Activated naive CD8-positive, alpha-beta T cell treated with anti-CD3 and anti-CD28 coated beads, Interleukin-2, amount 50 U/mL, for 24 hours (primary cell): ENCODE results near the gene PLA2G6.

ENCODE experiments used
- ATAC-seq: fragments of 150-1000 bp; cut with Tn5 transposase; one replicate; pipeline ENCODE4 v1.10.0; 2021
- DNase-seq: peaks from one replicate; pipeline ENCODE4 v3.0.0; 2021
- H3K27ac Mint-ChIP-seq: one replicate; pipeline ENCODE4 v1.8.0; 2021; ENCODE audit warnings: mild to moderate bottlenecking, mixed read lengths
- H3K27me3 Mint-ChIP-seq: one replicate; pipeline ENCODE4 v1.8.0; 2021; ENCODE audit warnings: mixed read lengths
- H3K36me3 Mint-ChIP-seq: one replicate; pipeline ENCODE4 v1.8.0; 2021; ENCODE audit warnings: low read depth, mixed read lengths
- H3K4me1 Mint-ChIP-seq: one replicate; pipeline ENCODE4 v1.8.0; 2021; ENCODE audit warnings: mixed read lengths
- H3K4me3 Mint-ChIP-seq: one replicate; pipeline ENCODE4 v1.8.0; 2021; ENCODE audit warnings: mild to moderate bottlenecking, moderate library complexity, mixed read lengths
- H3K9me3 Mint-ChIP-seq: one replicate; pipeline ENCODE4 v1.8.0; 2021; ENCODE audit warnings: mixed read lengths

The PLA2G6 gene

DNA sequence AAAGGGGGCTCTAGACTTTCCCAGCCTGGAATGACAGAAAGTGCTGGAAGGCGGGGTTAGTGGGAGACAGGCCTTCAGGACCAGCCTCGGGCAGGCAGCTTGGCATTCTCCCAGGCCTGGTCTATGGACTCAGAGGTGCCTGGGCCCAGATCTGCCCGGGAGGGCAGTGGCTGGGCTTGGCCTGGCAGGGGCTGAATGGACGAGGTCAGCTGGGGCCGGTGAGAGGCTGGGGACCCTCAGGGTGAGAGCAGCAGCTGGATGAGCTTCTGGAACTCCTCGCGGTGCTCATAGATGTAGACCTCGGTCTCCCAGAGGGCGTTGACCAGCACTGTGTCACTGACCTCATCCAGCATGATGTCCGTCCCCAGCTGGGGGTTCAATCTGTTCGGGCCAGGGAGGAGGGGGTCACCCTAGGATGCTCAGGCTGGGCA, 69.7 kb downstream of the PLA2G6 start:
- Mint-ChIP-seq H3K36me3 (no peaks in the 10 kb centered on the region), H3K9me3 (no peaks in the 10 kb centered on the region), H3K27me3 (no peaks in the 10 kb centered on the region), H3K27ac (no peak overlapping the region), H3K4me1 (no peaks in the 10 kb centered on the region), H3K4me3 (no peak overlapping the region)
- no peak for ATAC-seq
- DNase-seq, result no peak

DNA sequence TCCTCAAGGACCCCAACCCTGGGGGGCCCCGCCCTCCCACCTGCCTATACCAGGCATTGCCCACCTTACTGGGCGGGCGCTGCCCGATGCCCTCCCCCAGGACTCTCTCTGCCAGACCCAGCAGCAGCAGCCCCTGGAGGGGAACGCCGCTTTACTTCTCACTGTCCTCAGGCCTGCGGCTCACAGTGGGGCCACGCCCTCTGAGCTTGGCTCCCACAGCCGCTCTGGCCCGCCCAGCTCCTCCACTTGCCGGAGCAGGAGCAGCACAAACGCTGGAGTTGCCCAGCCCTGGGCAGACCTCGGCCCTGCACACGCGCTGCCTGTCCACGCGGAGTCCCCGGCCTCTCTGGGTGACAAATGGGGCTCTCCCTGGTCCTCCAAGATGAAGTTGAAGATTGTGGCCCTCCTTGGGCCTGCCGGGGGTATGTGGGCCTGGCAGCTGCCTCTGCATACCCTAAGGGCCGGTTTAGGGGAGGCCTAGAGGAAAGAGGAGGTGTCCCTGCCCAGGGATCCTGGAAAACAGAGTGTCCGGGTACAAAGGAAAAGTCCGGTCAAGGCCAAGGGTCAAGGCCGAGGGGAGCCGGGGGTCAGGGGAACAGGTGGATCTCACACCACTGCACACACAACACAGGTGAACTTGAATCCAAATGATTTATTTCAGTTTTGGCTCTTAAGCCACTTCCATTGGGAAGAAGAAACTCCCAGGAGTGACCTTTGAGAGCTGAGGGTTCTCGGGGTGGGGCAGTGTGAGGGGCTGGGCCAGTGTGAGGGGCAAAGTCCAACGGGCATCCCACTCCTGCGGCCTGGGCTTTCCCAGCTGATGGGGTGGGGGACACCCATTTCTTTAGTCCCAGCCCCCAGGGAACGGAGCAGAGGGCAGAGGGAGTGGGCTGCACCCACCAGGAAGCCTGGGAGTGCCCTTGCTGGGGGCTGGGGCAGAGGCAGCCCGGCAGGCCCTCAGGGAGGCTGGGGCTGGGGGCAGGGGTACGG, 70.5 kb downstream of the PLA2G6 start:
- H3K27ac Mint-ChIP-seq, result no peak overlapping the region

GRCh38 chr22:38110008-38110862, 71.4 kb downstream of the PLA2G6 start, which contains the start of gene BAIAP2L2:
Gene BAIAP2L2 (minus strand): TSS chr22:38110684. CDS start chr22:38110525, 159 bp downstream.
- Mint-ChIP-seq H3K4me1 (peaks cover 3% of the 10 kb centered on the region), H3K4me3 (no peak within 1 kb of the TSS), H3K9me3 (no peaks in the 10 kb centered on the region), H3K27ac (no peak within 1 kb of the TSS), H3K36me3 (no peaks in the 10 kb centered on the region), H3K27me3 (no peaks in the 10 kb centered on the region)
- DNase-seq (no peak), ATAC-seq (no peak)

More for the DNA sequence above, 70.5 kb downstream of the PLA2G6 start:
- ATAC-seq (no peak), DNase-seq (no peak)
- Mint-ChIP-seq H3K9me3 (no peaks in the 10 kb centered on the region), H3K27me3 (no peaks in the 10 kb centered on the region), H3K4me1 (no peaks in the 10 kb centered on the region), H3K36me3 (no peaks in the 10 kb centered on the region), H3K4me3 (no peak overlapping the region)

DNA sequence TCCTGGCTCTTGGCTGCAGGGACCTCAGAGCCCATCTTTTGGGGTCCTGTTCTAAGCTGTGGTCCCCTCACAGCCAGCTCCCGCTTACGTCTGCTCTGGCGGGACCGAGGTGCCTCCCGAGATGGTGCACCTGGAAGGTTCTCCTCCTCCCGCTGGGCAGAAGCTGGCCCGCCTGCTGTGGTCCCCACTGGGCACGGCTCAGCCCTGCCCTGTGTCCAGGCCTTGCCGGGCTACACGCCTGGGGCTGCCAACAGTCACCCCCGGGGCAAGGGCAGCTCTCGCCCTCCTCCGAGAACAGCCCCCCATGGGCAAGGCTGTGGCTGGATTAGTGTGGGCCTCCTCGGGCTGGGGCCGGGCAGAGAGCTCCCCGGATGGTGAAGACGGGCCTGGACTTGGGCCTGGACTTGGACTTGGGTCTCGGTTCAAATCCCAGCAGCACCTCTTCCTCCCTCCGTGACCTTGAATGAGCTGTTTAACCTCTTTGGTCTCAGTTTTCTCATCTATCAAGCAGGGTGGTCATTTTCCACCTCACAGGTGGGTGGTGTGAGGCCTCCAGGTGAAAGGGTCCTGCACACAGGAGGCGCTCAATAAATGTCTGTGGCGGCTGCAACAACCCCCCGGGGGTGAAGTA, 72.1 kb downstream of the PLA2G6 start:
- Mint-ChIP-seq H3K9me3 (no peaks in the 10 kb centered on the region), H3K27me3 (no peaks in the 10 kb centered on the region), H3K4me3 (no peak overlapping the region), H3K36me3 (no peaks in the 10 kb centered on the region), H3K27ac (no peak overlapping the region), H3K4me1 (peaks cover 8% of the 10 kb centered on the region)
- no peak for DNase-seq
- ATAC-seq, result no peak

DNA sequence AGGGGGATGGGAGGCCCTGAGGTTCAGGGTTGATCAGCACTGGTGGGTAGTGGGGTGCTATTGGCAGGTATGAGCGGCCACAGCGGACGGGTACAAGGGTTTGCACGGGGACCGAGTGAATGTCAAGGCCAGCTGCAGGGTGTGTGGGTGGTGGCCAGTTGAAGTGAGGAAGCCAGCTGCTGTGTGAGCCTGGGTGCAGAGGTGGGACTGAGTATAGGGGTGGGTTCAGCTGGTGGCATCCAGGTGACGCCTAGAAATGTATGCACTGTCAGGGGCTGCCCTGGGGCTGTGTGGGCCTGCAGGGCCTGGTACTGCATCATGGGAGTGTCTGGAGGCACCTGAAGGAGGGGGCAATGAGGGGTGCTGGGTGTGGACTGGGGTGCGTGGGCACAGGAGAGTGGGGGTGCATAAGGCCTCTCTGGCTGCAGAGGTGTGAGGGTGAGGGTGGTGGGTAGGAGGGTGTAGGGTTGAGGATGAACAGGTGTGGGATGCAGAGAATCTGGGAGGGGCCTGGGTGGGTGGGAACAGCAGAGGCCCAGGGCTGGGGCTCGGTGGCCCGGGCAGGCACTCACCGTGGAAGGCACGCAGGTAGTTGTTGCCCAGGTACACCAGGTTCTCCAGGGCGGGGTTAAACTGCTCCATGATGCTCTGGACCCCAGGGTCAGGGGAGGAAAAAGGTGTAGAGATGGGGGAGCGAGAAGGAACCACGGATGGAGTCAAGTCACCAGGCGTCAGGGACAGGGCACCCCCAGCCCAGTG, 72.9 kb downstream of the PLA2G6 start:
- H3K9me3 Mint-ChIP-seq, result no peaks in the 10 kb centered on the region
- no peak overlapping the region for H3K4me3 Mint-ChIP-seq
- ATAC-seq, result no peak
- H3K27ac Mint-ChIP-seq, result no peak overlapping the region
- peaks cover 10% of the 10 kb centered on the region for H3K4me1 Mint-ChIP-seq
- H3K36me3 Mint-ChIP-seq, result no peaks in the 10 kb centered on the region
- DNase-seq, result no peak
- no peaks in the 10 kb centered on the region for H3K27me3 Mint-ChIP-seq

GRCh38 chr22:38107692-38108515, 73.7 kb downstream of the PLA2G6 start:
- Mint-ChIP-seq H3K9me3 (no peaks in the 10 kb centered on the region), H3K4me3 (no peak overlapping the region), H3K27me3 (no peaks in the 10 kb centered on the region), H3K27ac (no peak overlapping the region), H3K36me3 (no peaks in the 10 kb centered on the region), H3K4me1 (peaks cover 10% of the 10 kb centered on the region)
- DNase-seq, result no peak
- no peak for ATAC-seq

GRCh38 chr22:38106814-38107578, 74.6 kb downstream of the PLA2G6 start:
- Mint-ChIP-seq H3K36me3 (no peaks in the 10 kb centered on the region), H3K9me3 (no peaks in the 10 kb centered on the region), H3K27ac (no peak overlapping the region), H3K4me3 (no peak overlapping the region), H3K4me1 (peaks cover 10% of the 10 kb centered on the region), H3K27me3 (no peaks in the 10 kb centered on the region)
- ATAC-seq, result no peak
- DNase-seq, result no peak

GRCh38 chr22:38104084-38104483, 77.5 kb downstream of the PLA2G6 start:
- Mint-ChIP-seq H3K27ac (no peak overlapping the region), H3K9me3 (no peaks in the 10 kb centered on the region), H3K27me3 (no peaks in the 10 kb centered on the region), H3K4me1 (peaks cover 10% of the 10 kb centered on the region), H3K36me3 (no peaks in the 10 kb centered on the region), H3K4me3 (no peak overlapping the region)
- no peak for DNase-seq
- ATAC-seq, result no peak

- ATAC-seq, result no peak
- H3K4me3 Mint-ChIP-seq, result no peak overlapping the region
- no peaks in the 10 kb centered on the region for H3K9me3 Mint-ChIP-seq
Measured at GRCh38 chr22:38103641-38104040, 78.0 kb downstream of the PLA2G6 start.

DNA sequence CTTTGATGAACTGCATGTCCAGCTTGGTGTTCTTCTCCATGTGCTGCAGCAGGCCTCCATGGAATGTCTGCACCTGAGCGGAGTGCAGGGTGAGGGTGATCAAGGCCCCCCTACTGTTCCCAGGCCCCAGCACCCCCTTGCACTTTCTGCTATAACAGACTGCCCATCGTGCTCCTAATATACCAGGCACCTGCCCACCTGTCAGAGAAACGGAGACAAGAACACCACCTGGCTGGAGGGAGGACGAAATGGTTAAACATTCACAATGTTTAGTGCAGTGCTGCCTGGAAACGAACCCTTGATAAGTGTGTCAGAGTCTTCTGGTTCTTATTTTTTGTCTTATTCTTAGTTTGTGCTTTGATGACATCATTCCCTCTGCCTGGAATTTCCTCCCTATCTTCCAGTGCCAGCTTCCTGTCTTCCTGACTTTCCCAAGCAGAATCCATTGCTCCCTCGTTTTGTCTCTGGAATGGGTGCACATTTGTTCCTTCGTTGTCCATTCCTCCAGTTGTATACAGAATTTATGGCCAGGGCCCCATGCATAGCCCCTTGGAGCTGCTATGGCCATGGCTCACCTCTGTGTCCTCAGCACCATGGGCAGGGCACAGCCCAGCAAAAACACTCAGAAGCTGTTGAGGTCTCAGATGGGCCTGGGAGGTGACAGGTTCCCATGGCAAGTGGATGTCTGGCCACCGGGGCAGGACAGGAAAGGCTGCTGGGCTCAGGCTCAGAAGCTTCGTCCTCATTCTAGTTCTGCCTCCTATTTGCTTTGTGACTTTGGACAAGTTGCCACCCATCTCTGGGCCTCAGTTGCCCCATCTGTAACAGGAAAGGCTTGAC, 83.0 kb downstream of the PLA2G6 start:
- no peak overlapping the region for H3K4me3 Mint-ChIP-seq
- no peak for ATAC-seq
- H3K4me1 Mint-ChIP-seq, result no peaks in the 10 kb centered on the region
- H3K27me3 Mint-ChIP-seq, result no peaks in the 10 kb centered on the region
- no peaks in the 10 kb centered on the region for H3K9me3 Mint-ChIP-seq
- H3K27ac Mint-ChIP-seq, result no peak overlapping the region
- H3K36me3 Mint-ChIP-seq, result no peaks in the 10 kb centered on the region
- no peak for DNase-seq

More at GRCh38 chr22:38103641-38104040, 78.0 kb downstream of the PLA2G6 start:
- no peak for DNase-seq
- Mint-ChIP-seq H3K4me1 (peaks cover 10% of the 10 kb centered on the region), H3K27ac (no peak overlapping the region), H3K27me3 (no peaks in the 10 kb centered on the region), H3K36me3 (no peaks in the 10 kb centered on the region)

DNA sequence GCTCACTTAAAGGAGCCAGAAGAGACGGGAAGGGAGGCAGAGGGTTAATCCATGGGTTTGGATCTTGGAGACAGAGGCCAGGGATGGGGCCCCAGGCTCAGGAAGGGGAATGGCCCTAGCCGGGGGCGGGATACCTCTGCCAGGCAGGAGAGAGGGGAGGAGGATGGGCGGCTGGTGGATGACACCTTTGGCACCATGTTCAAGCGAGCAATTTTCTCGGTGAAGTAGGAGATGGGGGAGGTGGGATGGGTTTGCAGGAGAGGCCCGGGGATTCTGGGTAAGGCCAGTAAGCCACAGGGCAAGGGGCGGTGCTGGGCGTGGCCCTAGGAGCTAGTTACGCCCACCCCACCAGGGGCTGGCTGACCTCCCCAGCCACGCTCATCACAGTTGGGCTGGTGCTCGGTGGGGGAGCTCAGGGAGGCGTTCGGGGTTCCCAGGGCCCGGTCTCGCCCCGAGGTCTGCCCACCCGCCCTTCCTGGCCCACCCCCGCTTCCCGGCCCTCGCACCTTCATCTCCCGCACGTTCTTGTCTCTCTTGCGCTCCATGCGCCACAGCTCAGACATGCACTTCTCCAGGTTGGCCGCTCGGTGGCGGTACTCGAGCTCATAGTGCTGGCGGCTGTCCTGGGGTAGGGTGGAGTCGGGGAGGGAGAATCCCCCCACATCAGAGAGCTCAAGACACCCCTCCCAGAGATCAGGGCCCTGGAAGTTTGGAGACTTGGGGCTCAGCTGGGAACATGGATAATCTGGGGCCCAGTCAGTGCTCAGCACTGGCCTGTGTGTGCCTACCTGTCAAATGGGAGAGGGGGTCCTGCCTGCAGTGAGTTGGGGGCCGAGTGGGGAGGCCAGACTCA, 83.8 kb downstream of the PLA2G6 start:
- no peaks in the 10 kb centered on the region for H3K36me3 Mint-ChIP-seq
- H3K27me3 Mint-ChIP-seq, result no peaks in the 10 kb centered on the region
- DNase-seq (no peak), ATAC-seq (no peak)
- no peak overlapping the region for H3K27ac Mint-ChIP-seq
- H3K4me3 Mint-ChIP-seq, result no peak overlapping the region
- H3K4me1 Mint-ChIP-seq, result no peaks in the 10 kb centered on the region
- H3K9me3 Mint-ChIP-seq, result no peaks in the 10 kb centered on the region
